Erythroblast (primary cell): Measurements from ENCODE around the gene BTF3L4.

Experiments
- GATA1 ChIP-seq: IDR thresholded peaks from 2 replicates; pipeline ENCODE4 v1.6.1; 2011; ENCODE audit warnings: low read depth, mild to moderate bottlenecking, control low read depth, low read length, moderate library complexity
- POLR2A ChIP-seq: IDR thresholded peaks from 2 replicates; pipeline ENCODE4 v1.6.1; 2011; ENCODE audit warnings: mild to moderate bottlenecking, low read length

DNA sequence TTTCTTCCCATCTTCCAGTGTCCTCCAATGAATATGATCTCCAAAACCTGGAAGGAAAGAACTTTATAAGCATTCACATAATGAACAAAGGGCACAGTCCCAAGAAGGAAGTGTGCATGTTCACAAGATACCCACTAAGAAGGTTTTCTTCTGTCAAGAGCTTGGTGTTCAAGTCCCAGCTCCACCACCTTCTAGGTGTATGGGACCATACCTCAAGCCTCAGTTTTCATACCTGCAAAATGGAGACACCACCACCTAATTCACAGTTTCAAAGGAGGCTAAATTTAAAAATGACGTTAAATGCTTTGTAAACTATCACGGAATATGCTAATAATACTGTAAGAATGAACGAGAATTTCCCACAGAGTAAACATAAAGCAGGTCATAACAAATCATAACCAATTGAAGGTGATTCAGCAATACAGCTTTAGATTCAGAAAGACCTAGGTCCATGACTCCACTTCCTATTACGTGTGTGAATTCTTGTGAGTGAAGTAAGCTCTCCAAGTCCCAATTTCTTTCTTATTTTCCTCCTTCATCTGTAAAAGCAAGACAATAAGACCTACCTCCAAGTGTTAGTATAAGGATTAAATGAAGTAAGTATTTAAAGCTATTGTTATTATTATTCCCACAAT is 14.4 kb upstream of the BTF3L4 start:
- TF ChIP-seq GATA1 (no peak), POLR2A (no peak)
